B cell (primary cell): ENCODE measurements around the gene CELF4.

Experiments
- CTCF ChIP-seq: fragments of 200-600 bp; IDR thresholded peaks from one replicate; pipeline ENCODE4 v1.8.0; 2022; ENCODE audit warnings: antibody characterized with exemption, mild to moderate bottlenecking
- EZH2 ChIP-seq: IDR thresholded peaks from 2 replicates; pipeline ENCODE4 v1.6.1; 2012; ENCODE audit warnings: borderline replicate concordance, low read depth, mild to moderate bottlenecking, moderate library complexity, low read length; ENCODE audit not compliant: insufficient read depth, poor library complexity, severe bottlenecking

GRCh38 chr18:37548679-37549289, 16.8 kb downstream of the CELF4 start:
- no peak for TF ChIP-seq CTCF
- no peak for TF ChIP-seq EZH2
